GM04504 (cell line): ENCODE data around the gene MYH10.
A peak's percentile ranks its signal among the peaks of the same experiment; 100 is the strongest.

Experiments
- DNase-seq: peaks from one replicate; pipeline ENCODE4 v3.0.0-alpha.2; 2012; ENCODE audit warnings: low read depth

MYH10 gene

GRCh38 chr17:8444494-8444893 is 186.0 kb downstream of the MYH10 start:
- DNase-seq = no peak

GRCh38 chr17:8443756-8444155 is 186.8 kb downstream of the MYH10 start:
- no peak for DNase-seq

DNA sequence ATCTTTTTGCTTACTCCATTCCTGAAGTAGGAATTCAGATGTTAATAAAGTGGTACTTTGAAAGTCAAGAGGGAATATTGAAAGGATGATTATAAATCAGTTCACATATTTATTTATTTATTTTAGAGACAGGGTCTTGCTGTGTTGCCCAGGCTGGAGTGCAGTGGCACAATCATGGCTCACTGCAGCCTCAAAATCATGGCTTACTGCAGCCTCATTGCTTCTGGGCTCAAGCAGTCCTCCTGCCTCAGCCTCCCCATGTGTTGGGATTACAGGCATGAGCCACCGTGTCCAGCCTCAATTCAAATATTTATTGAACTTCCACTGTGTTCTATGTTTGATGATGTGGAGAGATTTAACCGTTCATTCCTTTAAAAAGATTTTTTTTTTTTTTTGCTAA is 188.2 kb downstream of the MYH10 start:
- DNase-seq = no peak

GRCh38 chr17:8441690-8442089 is 188.8 kb downstream of the MYH10 start:
- no peak for DNase-seq

- no peak for DNase-seq
Observed at GRCh38 chr17:8439681-8440080, 190.8 kb downstream of the MYH10 start.

DNA sequence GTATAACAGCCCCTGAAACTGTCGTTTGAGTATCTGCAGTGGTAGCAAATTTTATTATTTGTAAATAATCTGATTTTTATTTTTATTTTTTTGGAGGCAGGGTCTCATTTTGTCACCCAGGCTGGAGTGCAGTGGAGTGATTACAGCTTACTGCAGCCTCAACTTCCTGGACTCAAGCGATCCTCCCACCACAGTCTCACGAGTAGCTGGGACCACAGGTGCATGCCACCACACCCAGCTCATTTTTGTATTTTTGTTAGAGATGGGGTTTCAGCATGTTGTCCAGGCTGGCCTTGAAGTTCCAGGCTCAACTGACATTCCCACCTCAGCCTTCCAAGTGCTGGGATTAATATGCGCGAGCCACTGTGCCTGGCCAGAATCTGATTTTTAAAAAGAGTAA is 192.1 kb downstream of the MYH10 start:
- DNase-seq = no peak

DNA sequence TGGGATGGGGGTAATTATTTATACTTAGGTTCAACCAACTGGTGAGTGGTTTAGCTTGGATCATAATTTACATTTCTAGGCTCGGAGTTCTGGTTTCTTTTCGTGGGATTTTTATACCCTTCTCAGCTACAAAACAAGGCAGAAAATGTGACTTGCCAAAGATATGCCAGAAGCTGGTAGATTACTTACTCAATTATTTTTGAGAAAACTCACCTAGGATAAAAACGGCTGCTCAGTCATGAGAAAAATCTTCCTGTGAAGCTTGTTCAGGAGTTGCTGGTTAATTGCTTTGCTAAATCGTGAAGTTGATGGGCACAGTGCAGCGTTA is 193.7 kb downstream of the MYH10 start:
- DNase-seq = no peak

DNA sequence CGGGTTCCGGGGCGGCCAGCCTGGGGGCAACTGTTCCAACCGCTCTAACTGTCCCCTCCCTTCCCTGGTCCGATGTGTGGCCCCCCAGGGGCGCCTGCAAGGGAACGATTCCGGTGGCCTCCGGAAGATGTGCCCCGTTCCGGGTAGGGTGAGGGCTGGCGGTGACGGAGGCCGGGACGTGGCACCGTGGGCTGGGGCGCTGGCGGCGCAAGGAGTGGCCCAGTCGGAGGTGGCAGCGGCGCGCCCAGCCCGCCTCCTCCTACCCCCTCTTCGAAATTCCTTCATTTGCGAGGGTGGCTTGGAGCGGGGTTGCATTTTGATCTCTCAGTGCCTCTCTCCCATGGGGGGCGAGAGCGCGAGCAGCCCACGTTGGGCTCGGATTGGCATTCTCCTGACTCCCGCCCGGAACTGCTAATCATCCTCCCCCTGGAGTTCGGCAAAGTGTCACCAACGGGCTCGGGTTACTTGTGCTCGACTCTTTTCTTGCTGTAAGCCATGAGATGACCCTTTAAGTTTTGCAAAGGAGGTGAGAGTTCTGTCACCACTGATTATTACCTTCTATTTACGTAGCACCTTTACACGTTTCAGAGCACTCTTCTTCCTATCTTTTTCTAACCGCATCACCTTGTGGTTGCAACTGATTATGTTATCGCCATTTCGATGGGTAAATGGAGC is 194.2 kb downstream of the MYH10 start:
- peak; percentile 34 for DNase-seq

GRCh38 chr17:8435245-8436168 is 195.0 kb downstream of the MYH10 start, which contains the start of gene NDEL1:
Gene NDEL1, plus strand, starts transcription at chr17:8435884. Its CDS starts 8,388 bp downstream, at chr17:8444272.
- peak; percentile 96 for DNase-seq

DNA sequence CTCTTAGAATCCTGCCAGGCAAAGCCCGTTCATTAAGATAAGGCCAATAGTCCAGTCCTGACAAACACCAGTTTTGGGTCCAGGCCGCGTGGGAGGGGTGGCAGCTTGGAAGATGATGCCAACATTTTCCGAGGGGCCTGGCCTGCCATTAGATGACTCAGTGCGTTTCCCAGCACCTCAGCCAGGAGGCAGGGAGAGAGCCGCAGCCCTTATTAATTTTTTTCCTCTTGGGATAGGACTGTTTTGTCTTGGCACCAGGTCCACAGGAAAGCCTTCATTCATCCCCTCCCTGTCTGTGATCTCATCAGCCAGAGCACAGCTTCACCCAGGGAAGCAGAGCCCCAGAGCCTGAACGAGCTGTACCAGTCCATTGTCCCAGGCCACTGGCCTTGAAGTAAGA is 199.6 kb downstream of the MYH10 start:
- DNase-seq = peak; percentile 24

- no peak for DNase-seq
Observed at GRCh38 chr17:8426802-8427201, 203.7 kb downstream of the MYH10 start.

GRCh38 chr17:8426094-8426720 is 204.3 kb downstream of the MYH10 start:
- DNase-seq = no peak
